UCSD-AML1 (cell line): Measurements from ENCODE around the gene MRPS18A.
"Not testable (repeated sequence)": the region's sequence is repeated elsewhere in the genome, so short reads cannot be mapped to it uniquely, and the experiment has no call there.

ENCODE experiments used
- DNase-seq: peaks from one replicate; lab custom pipeline; 2025; ENCODE audit not compliant: unreplicated experiment; lab: John Stamatoyannopoulos, UW

Gene MRPS18A

DNA sequence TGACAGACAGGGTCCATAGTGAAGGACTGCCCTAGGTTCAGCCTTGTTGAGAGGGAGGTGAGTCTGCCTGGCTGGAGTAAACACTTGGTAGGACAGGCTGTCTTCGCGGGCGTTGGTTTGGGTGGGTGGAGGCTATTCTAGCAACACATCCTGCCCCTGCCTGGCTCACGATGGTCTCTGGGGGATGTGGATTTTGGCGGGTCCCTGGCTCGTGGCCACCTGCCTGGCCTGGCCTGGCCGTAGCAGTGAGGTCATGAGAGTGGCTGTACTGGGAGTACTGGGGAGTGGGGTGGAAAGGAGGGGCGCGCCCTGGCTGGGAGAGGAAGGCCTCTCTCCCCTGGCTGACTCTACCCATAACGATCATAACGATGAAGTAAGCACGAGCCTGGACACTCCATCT is 30.2 kb upstream of the MRPS18A start:
- DNase-seq = no peak

DNA sequence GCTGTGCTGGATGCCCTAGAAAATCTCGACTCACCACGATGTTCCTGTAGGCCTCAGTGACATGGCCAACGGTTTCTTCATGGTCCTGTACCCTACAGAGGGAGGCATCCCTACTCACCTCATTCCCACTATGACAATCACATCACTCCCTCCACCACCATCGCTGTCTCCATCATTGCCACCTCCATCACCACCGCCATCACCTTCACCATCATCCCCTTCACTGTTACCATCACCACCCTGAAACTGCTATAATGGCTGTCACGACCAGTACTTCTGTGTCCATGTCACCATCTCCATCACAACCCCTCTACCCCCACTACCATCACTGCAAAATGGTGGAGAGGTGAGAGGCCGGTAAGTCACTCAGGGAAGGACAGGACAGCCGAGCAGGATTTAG is 29.8 kb upstream of the MRPS18A start:
- no peak for DNase-seq

DNA sequence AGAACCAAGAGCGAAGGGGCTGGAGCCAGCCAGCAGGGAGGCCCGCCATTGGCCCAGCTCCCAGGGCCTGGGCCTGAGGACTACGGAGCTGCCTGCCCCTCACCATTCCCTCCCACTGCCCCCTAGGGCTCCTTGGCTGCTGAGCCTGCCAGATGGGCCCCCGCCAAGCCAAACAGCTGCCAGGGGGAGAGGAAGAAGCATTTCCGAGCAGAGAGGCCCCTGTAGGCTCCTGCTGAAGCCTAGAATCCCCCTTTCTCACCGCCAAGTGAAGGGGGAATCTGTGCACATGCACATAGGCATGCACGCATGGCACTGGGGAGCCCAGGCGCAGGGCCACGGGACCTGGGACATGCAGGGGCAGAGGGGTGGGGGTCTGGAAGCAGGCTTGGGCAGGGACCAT is 28.5 kb upstream of the MRPS18A start:
- no peak for DNase-seq

DNA sequence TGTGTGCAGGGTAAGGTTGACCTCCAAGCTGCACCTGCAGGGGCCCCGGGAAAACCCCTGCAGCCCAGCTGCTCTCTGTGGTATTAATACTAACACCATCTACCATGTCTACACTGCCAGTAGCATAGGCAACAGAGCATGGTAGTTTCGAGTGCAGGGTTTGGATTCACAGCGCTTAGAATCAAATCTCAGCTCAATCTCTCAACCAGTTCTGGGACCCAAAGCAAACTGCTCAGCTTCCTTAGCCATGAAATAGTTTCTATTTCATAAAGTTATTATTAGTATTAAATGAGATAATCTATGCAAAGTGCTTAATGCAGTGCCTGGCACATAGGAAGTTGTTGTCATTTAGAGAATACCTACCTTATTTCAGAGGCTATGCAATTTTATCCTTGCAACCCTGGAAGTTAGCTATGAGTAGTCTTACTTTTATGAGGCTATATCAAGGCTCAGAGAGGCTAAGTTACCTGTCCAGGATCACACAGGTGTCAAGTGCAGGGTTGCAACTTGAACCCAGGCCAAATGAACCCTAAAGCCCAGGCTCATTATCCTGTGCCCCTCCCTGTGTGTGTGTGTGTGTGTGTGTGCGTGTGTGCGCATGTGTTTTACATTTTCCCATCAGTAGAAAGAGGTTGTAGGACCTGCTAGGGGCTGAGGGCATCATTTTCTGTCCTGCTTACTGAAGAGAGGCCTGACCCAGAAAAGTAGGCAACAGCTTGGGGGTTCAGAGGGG is 27.6 kb upstream of the MRPS18A start:
- no peak for DNase-seq

DNA sequence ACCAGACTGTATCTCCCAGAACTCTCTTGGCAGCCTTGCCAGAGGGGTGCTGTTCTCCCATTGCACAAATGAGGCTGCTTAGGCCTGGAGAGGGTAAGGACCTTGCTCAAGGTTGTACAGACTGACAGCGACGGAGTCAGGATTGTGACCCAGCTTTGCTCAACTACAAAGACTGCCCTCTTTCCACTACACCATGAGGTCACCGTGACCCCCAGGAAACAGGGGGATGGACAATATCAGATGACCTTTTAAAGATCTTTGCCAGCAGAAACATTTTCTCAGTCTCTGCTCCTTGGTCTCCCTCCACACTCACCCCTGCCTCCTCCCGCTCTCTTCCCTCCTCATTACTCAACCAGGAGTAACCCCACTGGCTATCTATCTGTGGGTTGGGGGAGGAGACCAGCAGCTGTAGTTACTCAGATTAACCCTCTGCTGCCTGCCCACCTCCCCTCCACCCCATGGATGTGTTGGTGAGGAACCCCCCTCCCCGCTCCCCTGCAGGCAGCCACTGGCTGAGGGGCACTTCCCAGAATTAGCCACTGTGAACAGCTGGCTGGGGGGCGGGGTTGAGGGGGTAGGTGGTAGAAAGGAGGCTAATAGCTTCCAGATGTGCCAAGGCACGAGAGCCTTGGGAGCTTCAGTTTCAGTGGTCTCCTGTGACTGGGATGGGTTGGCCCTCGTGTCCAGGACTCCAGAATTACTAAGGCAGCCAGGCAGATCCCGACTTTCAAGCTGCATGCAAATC is 26.9 kb upstream of the MRPS18A start:
- DNase-seq = no peak

DNA sequence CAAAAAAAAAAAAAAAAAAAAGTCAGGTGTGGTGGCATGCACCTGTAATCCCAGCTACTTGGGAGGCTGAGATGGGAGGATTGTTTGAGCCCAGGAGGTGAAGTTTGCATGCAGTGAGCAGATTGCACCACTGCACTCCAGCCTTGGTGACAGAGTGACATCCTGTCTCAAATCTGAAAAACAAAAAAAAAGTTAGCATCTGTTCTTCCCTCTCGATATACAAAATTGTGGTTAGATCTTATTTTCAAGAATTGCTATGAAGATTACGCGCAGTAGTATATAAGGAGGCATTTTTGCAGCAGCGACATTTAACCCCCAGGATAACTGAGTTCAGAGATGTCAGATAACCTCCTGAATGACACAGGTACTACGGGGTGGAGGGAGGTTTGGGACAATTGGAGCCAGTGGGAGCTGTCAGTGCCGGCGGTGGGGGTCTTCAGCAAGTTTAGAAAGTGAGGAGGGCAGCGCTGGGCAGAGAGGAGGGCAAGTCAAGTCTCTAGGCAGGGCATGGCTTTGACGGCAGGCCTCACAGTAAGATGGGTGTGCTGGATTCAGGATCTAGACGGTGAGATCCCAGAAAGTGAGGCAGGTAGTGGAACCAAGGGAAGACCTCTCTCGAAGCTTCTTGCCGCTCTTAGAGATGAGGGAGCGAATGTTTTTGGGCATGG is 26.2 kb upstream of the MRPS18A start:
- no peak for DNase-seq

DNA sequence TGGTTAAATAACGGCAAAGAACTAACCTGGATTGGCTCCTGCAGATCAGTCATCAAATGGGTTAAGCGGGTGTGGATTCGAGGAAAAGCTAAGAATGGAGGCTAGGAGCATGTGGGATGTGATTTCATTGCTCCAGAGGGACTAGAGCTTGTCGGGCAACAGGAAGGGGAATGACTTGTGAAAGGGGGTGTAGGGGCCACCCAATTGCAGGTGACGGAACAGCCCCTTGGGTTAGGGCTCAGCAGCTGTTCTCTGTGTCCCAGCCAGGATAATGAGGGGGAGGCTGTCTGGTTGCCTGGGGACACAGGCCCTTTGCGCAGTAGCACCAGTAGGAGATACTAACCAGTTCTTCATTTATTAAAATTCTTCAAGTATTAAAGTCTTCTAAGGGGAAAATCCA is 25.0 kb upstream of the MRPS18A start:
- DNase-seq = no peak

DNA sequence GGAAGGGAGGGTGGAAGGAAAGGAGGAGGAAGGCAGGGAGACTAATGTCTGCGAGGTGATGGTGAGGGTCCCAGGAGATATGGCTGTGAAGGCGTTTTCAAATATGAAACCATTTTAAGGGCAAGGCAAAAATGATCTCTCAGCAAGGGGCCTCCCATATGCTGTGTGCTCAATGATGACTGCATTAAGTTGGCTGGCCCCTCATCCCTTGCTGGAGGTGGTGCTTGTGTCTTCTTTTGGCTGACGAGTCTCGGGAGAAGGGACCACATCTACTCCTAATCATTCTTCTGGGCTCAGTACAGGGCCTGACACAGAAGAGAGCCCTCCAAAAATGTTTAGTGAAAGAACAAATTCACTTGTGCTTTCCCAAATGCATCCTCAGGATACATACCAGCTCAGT is 23.0 kb upstream of the MRPS18A start:
- DNase-seq = no peak

DNA sequence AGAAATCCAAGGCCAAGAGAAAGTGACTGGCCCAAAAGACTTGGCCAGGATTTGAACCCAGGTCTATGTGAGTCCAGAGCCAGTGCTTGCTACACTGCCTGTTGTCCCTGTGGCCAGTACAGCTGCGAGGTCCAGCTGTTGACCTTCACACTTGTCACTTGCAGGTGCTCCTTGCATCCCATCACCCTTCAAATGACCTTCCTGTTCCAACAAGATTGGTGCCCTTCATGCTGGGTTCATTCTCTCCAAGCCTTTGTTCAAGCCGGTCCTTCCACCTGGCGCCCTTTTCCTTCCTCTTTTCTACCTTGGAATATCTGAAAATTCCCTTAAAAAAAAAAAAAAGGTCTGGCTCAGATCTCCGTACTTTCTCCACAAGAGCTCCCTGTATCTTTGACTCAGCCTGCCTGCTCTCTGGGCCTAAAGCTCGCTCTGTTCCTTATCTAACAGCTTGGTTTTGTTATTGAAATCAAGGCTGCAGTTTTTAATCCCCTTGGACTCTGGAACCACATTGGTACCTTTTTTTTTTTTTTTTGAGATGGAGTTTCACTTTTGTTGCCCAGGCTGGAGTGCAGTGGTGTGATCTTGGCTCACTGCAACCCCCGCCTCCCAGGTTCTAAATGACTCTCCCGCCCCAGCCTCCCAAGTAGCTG is 22.2 kb upstream of the MRPS18A start:
- DNase-seq = no peak

DNA sequence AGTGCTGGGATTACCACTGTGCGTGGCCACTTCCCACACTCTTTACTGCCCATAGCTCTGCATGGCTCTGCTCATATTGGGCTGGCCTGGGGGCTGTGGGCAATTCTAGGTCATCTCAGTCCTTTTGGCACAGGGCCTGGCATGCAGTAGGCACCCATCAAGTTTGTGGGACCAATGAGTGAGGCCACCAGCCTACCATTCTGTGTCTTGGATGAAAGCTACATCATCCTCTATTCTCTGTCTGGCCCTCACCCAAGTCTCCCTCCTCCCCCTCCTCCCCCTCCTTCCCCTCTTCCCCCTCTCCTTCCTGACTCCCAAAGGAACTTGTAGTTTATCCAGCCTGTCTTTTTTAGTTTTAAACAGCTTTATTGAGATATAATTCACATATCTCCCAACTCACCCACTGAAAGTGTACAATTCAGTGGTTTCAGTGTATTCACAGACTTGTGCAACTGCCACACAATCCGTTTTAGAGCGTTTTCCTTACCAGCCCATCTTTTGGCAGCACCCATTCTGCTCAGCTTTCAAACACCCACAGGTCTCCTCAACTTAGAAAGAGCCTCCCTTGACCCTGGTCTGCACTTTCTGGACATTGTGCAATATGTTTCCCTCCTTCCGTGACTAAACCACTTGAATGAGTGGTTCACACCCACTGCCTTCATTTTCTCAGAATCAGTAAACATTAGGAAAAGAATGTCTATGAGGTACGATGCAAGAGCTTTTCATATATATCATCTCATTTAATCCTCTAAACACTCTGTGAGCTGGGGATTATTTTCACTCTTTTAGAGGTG is 21.5 kb upstream of the MRPS18A start:
- no peak for DNase-seq

DNA sequence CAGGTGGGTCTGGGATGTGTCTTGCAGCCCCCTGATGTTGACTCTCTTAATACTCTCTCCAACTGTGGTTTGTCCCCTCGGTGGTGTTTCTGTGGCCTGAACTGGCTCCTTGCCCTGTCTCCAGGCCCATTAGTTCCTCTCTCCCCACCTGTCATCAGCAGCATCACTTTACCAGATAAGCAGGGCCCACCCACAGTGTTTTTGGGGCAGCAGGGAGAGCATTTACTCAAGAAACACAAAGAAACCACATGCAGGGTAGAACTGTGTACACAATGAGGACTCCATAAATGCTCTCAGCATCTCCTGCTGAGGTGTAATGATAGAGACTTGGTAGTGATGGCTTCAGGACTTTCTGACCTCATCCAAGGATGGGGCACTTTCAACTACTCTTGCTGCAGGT is 20.2 kb upstream of the MRPS18A start:
- DNase-seq = no peak

DNA sequence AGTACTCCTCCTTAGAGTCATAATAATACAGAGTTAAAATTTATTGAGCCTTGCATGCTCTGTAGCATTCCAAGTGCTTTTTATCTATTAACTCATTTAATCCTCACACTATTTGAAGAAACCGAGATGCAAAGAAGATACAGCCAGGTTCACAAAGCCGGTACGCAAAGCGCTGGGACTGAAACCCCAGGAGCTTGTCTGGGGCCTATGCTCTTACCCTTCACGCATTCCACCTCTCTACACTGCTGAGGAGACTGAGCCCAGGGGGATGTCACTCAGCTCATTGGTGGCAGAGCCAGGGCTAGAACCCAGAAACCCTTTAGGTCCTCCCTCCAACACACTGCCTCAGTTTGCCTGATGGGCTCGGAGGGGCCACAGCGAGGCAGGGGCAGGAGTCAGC is 19.7 kb upstream of the MRPS18A start:
- DNase-seq = no peak

DNA sequence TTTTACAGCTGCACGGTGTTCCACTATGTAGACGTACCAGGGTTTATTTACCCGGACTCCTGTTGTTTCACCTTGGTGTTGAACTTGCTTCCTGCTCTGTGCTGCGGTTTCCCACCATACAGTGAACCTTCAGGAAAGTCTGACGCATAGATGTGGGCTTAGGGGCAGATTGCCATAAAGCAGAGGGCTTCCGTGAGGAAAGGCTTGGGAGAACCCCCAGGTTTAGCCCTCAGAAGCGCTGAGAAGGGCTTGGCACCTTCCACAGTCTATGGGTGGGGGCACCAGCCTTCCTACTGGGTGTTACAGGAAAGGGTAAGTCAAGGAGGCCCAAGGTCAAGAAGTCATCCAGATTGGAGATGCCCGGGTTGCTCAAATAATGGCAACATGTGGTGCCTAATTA is 19.2 kb upstream of the MRPS18A start:
- DNase-seq = peak; percentile 37

DNA sequence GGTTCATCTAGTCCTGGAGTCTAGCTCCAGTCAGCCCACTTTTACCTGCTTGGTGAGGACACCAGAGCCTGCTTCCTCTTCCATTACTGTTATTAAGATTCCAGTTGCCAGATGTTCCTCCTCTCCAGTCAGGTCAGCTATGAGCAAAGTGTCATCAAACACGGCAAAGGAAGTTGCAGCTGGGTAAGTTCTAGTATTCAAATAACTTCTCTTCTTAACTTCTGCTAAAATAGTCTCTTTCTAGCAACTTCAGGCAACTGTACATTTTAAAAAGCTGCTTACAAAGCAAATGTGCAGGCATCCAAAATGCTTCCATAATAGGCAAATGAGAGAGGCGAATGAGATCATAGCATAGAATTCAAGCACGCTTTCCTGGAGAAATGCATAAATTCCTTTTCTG is 18.4 kb upstream of the MRPS18A start:
- no peak for DNase-seq

DNA sequence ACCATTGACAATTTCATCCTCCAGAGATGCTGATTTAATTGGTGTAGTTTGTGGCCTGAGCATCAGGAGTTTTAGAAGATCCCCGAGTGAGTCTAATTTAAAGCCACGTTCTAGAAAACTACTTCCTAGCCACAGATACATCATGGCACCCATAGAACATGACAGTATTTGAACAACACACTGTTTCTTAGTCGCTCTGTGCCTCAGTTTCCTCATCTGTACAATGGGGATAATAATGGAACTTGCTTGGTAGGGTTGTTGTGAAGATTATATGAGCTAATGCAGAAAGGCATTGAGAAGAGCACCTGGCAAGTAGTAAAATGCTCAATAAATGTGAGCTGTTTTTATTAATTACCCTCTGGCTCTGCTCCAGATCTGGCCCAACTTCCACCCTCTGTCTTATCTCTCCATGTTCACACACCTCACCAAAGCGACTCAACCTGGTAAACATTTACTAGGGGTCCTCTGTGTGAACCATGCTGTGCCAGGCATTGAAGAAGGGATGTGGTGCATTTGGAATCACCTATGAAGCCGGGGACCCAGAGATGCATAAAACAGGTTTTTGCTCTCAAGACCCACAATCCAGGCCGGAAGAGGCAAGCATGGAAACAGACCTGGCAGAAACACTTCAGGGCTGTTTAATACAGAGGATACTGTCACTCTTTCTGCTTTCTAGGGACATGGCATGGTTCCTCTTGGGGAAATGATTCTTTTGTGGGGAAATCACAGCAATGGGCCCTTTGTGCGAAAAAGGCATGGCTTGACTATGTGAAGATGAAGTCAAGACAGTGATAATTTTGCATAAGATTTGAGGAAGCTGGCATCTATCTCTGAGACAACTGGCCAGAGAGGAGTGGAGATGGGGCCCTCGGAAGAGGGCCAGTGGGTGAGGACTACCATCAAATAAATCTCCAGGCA is 16.2 kb upstream of the MRPS18A start:
- no peak for DNase-seq

DNA sequence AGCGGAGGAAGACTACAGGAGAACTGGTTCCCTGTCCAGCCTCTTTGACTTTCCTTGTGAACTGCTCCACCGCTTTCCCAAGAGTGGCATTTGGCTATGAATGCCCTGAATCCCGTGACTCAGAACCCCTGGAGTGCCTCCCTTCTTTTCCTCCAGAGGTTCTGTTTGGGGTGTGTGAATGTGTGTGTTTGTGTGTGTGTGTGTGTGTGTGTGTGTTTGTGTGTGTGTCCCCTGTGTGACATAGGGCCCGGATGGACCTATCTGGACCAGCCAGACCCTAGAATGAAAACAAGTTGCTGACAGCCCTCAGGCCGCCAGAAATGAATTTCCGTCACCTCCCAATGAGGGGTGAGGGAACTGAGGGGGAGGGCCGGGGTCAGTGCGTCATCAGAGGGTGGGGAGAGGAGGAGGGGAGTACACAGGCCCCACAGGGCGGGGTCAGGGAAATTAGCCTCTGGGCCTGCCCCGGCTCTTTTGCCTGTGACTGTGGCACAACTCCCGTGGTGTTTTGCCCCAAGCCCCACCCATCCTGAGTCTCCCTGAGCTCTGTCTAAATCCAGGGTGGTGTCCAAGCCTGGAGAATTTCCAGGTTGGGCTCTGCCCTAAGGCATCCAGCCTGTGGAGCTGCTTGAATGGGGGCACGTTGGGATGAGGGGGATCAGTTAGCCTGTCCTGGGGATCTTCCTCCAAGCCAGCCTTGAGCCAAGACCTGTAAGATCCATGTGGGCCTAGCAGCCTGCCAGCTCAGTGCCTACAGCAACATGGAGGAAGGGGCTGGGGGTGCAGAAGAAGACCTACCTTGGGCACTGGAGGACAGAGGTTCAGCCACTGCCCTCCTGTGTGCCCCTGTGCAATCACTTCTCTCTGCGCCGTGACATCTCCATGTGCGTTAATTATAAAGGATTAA is 15.2 kb upstream of the MRPS18A start:
- DNase-seq = peak; percentile 85

DNA sequence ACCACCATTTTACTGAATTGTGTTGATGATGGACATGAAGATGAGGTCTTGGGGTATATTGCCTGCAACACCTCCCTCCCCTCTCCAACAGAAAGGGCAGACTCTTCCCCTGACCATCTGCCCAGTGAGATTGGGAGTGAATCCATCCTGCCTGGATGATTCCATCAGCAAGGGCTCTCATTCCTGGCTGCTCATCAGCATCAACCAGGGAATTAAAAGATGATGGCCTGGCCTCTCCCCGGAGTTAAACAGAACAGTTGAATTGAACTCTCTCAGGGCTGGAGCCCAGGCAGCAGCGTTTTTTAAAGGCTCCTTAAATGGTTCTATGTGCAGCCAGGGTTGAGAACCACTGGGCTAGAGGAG is 14.6 kb upstream of the MRPS18A start:
- DNase-seq = no peak

DNA sequence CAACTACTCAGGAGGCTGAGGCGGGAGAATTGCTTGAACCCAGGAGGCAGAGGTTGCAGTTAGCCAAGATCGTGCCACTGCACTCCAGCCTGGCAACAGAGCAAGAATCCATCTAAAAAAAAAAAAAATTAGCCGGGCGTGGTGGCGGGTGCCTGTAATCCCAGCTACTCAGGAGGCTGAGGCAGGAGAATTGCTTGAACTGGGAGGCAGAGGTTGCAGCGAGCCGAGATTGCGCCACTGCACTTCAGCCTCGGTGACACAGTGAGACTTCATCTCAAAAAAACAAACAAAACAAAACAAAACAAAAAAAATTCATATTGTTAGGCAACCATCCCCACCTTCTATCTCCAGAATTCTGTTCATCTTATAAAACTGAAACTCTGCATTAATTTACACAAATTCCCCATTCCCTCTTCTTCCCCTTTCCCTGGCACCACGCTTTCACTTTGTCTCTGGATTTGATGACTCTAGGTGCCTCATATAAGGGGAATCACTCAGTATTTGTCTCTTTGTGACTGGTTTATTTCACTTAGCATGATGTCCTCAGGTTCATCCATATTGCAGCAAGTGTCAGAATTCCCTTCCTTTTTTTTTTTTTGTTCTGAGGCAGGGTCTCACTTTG is 13.5 kb upstream of the MRPS18A start:
- not testable (repeated sequence) for DNase-seq
